ENCODE data around the gene ICAM1. TPM values are rescaled to one million over a fixed set of nuclear protein-coding genes. Genes with fewer than 3 reads are reported as not detected.

ICAM1 gene
- total RNA-seq, 1 experiment from 2014 or later: 23.8 TPM

GRCh38 chr19:10266706-10267105 lies 4.2 kb upstream of the ICAM1 start:
- no peak overlapping the region for H2AFZ ChIP-seq

GRCh38 chr19:10268071-10268470 lies 2.8 kb upstream of the ICAM1 start:
- Histone ChIP-seq H2AFZ (no peak overlapping the region), H3K27ac (no peak overlapping the region), H3K4me1 (replicated peaks; ENCODE audit: insufficient read depth) (peaks cover 25% of the 10 kb centered on the region), H3K4me3 (no peak overlapping the region), H4K20me1 (ENCODE audit: insufficient read depth) (no peaks in the 10 kb centered on the region), H3F3A (ENCODE audit: insufficient read depth, low read depth) (peaks cover 27% of the 10 kb centered on the region), H3K9me2 (ENCODE audit: insufficient read depth) (no peaks in the 10 kb centered on the region), H3K4me2 (no peak overlapping the region), H3K27me3 (ENCODE audit: insufficient read depth, low read depth) (no peaks in the 10 kb centered on the region), H3K79me2 (ENCODE audit: low read depth) (peaks cover 16% of the 10 kb centered on the region), H3K36me3 (ENCODE audit: low read depth) (no peaks in the 10 kb centered on the region), H3K9me3 (ENCODE audit: insufficient read depth, low read depth) (no peaks in the 10 kb centered on the region)
- no TSS peak for BruUV-seq (replicated peaks)
- ChIA-PET POLR2A (ENCODE audit: unreplicated experiment) (interaction anchor here (0.7 kb wide), 1 partner anchor 23 kb away, joined by 7 read pairs; no protein-coding TSS in a partner anchor), CTCF (interaction anchor here (0.6 to 1.6 kb wide), 2 partner anchors 123 to 132 kb away, joined by 4 read pairs; no protein-coding TSS in a partner anchor)
- intact Hi-C loops (cut with micrococcal nuclease; ENCODE audit: unreplicated experiment): loop anchor here (2.0 to 10.0 kb wide), 2 partner anchors 47 to 297 kb away; partner anchors contain the start of genes CDKN2D and KRI1
- no peak for TF ChIP-seq EZH2 (IDR thresholded peaks at IDR 0.05; ENCODE audit: low read depth)
- TF ChIP-seq CTCF (conservative IDR thresholded peaks at IDR 0.05): no peak
- no peak for DNase-seq

More at GRCh38 chr19:10266706-10267105, 4.2 kb upstream of the ICAM1 start:
- H3K4me1 ChIP-seq (replicated peaks; ENCODE audit: insufficient read depth): peaks cover 19% of the 10 kb centered on the region
- no TSS peak for BruUV-seq (replicated peaks)
- H3K4me2 ChIP-seq: no peak overlapping the region
- H3F3A ChIP-seq (ENCODE audit: insufficient read depth, low read depth): peaks cover 21% of the 10 kb centered on the region
- H3K9me2 ChIP-seq (ENCODE audit: insufficient read depth): no peaks in the 10 kb centered on the region
- no peaks in the 10 kb centered on the region for H3K9me3 ChIP-seq (ENCODE audit: insufficient read depth, low read depth)
- H3K36me3 ChIP-seq (ENCODE audit: low read depth): no peaks in the 10 kb centered on the region
- H3K4me3 ChIP-seq: no peak overlapping the region
- H3K27me3 ChIP-seq (ENCODE audit: insufficient read depth, low read depth): no peaks in the 10 kb centered on the region
- peaks cover 5% of the 10 kb centered on the region; the same call in 1 of the 2 replicates for H3K79me2 ChIP-seq (ENCODE audit: low read depth)
- no peak for TF ChIP-seq EZH2 (IDR thresholded peaks at IDR 0.05; ENCODE audit: low read depth)
- TF ChIP-seq CTCF (conservative IDR thresholded peaks at IDR 0.05): no peak
- no peak for DNase-seq
- intact Hi-C loops (cut with micrococcal nuclease; ENCODE audit: unreplicated experiment): loop anchor here (10.0 kb wide), 1 partner anchor 298 kb away; the partner anchor contains the start of genes CDKN2D and KRI1
- H3K27ac ChIP-seq: no peak overlapping the region
- CTCF ChIA-PET: interaction anchor here (0.6 to 1.6 kb wide), 4 partner anchors 49 to 146 kb away, joined by 3 to 5 read pairs (median 4); partner anchors contain the start of gene FDX2
- H4K20me1 ChIP-seq (ENCODE audit: insufficient read depth): no peaks in the 10 kb centered on the region
- POLR2A ChIA-PET (ENCODE audit: unreplicated experiment): no interaction called here

- Histone ChIP-seq H3K36me3 (ENCODE audit: low read depth) (no peaks in the 10 kb centered on the region), H2AFZ (peak overlapping the region; percentile 30; the same call in 1 of the 2 replicates), H3F3A (ENCODE audit: insufficient read depth, low read depth) (peaks cover 33% of the 10 kb centered on the region), H3K27me3 (ENCODE audit: insufficient read depth, low read depth) (no peaks in the 10 kb centered on the region), H3K4me1 (replicated peaks; ENCODE audit: insufficient read depth) (peaks cover 25% of the 10 kb centered on the region), H3K9me3 (ENCODE audit: insufficient read depth, low read depth) (no peaks in the 10 kb centered on the region), H3K27ac (no peak overlapping the region), H3K4me2 (peak overlapping the region; percentile 83), H3K79me2 (ENCODE audit: low read depth) (peaks cover 16% of the 10 kb centered on the region), H3K9me2 (ENCODE audit: insufficient read depth) (no peaks in the 10 kb centered on the region), H3K4me3 (peak overlapping the region; percentile 64; the same call in 1 of the 2 replicates), H4K20me1 (ENCODE audit: insufficient read depth) (no peaks in the 10 kb centered on the region)
- CTCF ChIA-PET: interaction anchor here (0.5 to 1.6 kb wide), 9 partner anchors 10 to 125 kb away, joined by 3 to 11 read pairs (median 4); partner anchors contain the start of gene TYK2
- POLR2A ChIA-PET (ENCODE audit: unreplicated experiment): interaction anchor here (0.6 to 1.2 kb wide), 5 partner anchors 13 to 271 kb away, joined by 3 to 7 read pairs (median 4); no protein-coding TSS in a partner anchor
- BruUV-seq (replicated peaks): no TSS peak
- TF ChIP-seq CTCF (conservative IDR thresholded peaks at IDR 0.05): peak; percentile 100
- no peak for TF ChIP-seq EZH2 (IDR thresholded peaks at IDR 0.05; ENCODE audit: low read depth)
- peak; percentile 62 to 83 for DNase-seq
- intact Hi-C loops (cut with micrococcal nuclease; ENCODE audit: unreplicated experiment): loop anchor here (1.0 to 10.0 kb wide), 4 partner anchors 45 to 295 kb away; partner anchors contain the start of genes CDKN2D, KRI1 and RAVER1
These were observed 1.4 kb upstream of the ICAM1 start for GRCh38 chr19:10269333-10270179.

All from PC-9 (cell line).